ENCODE results near the gene GSDME.

Gene GSDME

GRCh38 chr7:24788961-24789576 lies 31.8 kb upstream of the GSDME start:
- Histone ChIP-seq H3K9me3 (ENCODE audit: insufficient read depth, low read depth, low read length) (peaks cover 13% of the 10 kb centered on the region), H3K27me3 (ENCODE audit: insufficient read depth, low read length) (no peaks in the 10 kb centered on the region), H3K9ac (ENCODE audit: low read depth, low read length) (no peak overlapping the region), H3K4me3 (ENCODE audit: low read length) (no peak overlapping the region), H3K36me3 (ENCODE audit: insufficient read depth, low read length) (no peaks in the 10 kb centered on the region), H3K27ac (ENCODE audit: low read depth, low read length) (no peak overlapping the region), H3K4me1 (ENCODE audit: insufficient read depth, low read length) (no peaks in the 10 kb centered on the region)
- 98% methylated on average over 10 of the region's 10 CpGs for WGBS

GRCh38 chr7:24788075-24788474 lies 30.8 kb upstream of the GSDME start:
- Histone ChIP-seq H3K27ac (ENCODE audit: low read depth, low read length) (no peak overlapping the region), H3K4me3 (ENCODE audit: low read length) (no peak overlapping the region), H3K9ac (ENCODE audit: low read depth, low read length) (no peak overlapping the region), H3K4me1 (ENCODE audit: insufficient read depth, low read length) (no peaks in the 10 kb centered on the region), H3K9me3 (ENCODE audit: insufficient read depth, low read depth, low read length) (peaks cover 14% of the 10 kb centered on the region), H3K27me3 (ENCODE audit: insufficient read depth, low read length) (no peaks in the 10 kb centered on the region), H3K36me3 (ENCODE audit: insufficient read depth, low read length) (no peaks in the 10 kb centered on the region)
- WGBS: 97% methylated on average over 9 of the region's 9 CpGs

GRCh38 chr7:24786941-24787340 lies 29.7 kb upstream of the GSDME start:
- Histone ChIP-seq H3K27ac (ENCODE audit: low read depth, low read length) (no peak overlapping the region), H3K9me3 (ENCODE audit: insufficient read depth, low read depth, low read length) (peaks cover 18% of the 10 kb centered on the region), H3K4me3 (ENCODE audit: low read length) (no peak overlapping the region), H3K36me3 (ENCODE audit: insufficient read depth, low read length) (no peaks in the 10 kb centered on the region), H3K4me1 (ENCODE audit: insufficient read depth, low read length) (no peaks in the 10 kb centered on the region), H3K9ac (ENCODE audit: low read depth, low read length) (no peak overlapping the region), H3K27me3 (ENCODE audit: insufficient read depth, low read length) (no peaks in the 10 kb centered on the region)
- 92% methylated on average over 5 of the region's 5 CpGs for WGBS

- Histone ChIP-seq H3K4me3 (ENCODE audit: low read length) (no peak overlapping the region), H3K9me3 (ENCODE audit: insufficient read depth, low read depth, low read length) (peaks cover 18% of the 10 kb centered on the region), H3K27me3 (ENCODE audit: insufficient read depth, low read length) (no peaks in the 10 kb centered on the region), H3K36me3 (ENCODE audit: insufficient read depth, low read length) (no peaks in the 10 kb centered on the region), H3K27ac (ENCODE audit: low read depth, low read length) (no peak overlapping the region), H3K9ac (ENCODE audit: low read depth, low read length) (no peak overlapping the region), H3K4me1 (ENCODE audit: insufficient read depth, low read length) (no peaks in the 10 kb centered on the region)
- WGBS: 92% methylated on average over 4 of the region's 4 CpGs
Observed at GRCh38 chr7:24786306-24786705, 29.0 kb upstream of the GSDME start.

- Histone ChIP-seq H3K9me3 (ENCODE audit: insufficient read depth, low read depth, low read length) (peaks cover 17% of the 10 kb centered on the region), H3K27me3 (ENCODE audit: insufficient read depth, low read length) (no peaks in the 10 kb centered on the region), H3K4me1 (ENCODE audit: insufficient read depth, low read length) (no peaks in the 10 kb centered on the region), H3K9ac (ENCODE audit: low read depth, low read length) (no peak overlapping the region), H3K27ac (ENCODE audit: low read depth, low read length) (no peak overlapping the region), H3K4me3 (ENCODE audit: low read length) (no peak overlapping the region), H3K36me3 (ENCODE audit: insufficient read depth, low read length) (no peaks in the 10 kb centered on the region)
- 94% methylated on average over 5 of the region's 5 CpGs for WGBS
Observed at GRCh38 chr7:24784277-24784676, 27.0 kb upstream of the GSDME start.

- H3K9me3 ChIP-seq (ENCODE audit: insufficient read depth, low read depth, low read length): peaks cover 12% of the 10 kb centered on the region
- no peaks in the 10 kb centered on the region for H3K27me3 ChIP-seq (ENCODE audit: insufficient read depth, low read length)
- no peak overlapping the region for H3K27ac ChIP-seq (ENCODE audit: low read depth, low read length)
- no peaks in the 10 kb centered on the region for H3K36me3 ChIP-seq (ENCODE audit: insufficient read depth, low read length)
- WGBS: 95% methylated on average over 2 of the region's 2 CpGs
- no peaks in the 10 kb centered on the region for H3K4me1 ChIP-seq (ENCODE audit: insufficient read depth, low read length)
- no peak overlapping the region for H3K9ac ChIP-seq (ENCODE audit: low read depth, low read length)
- H3K4me3 ChIP-seq (ENCODE audit: low read length): no peak overlapping the region
Observed at GRCh38 chr7:24783698-24784097, 26.4 kb upstream of the GSDME start.

- H3K27me3 ChIP-seq (ENCODE audit: insufficient read depth, low read length): no peaks in the 10 kb centered on the region
- no peaks in the 10 kb centered on the region for H3K36me3 ChIP-seq (ENCODE audit: insufficient read depth, low read length)
- H3K9ac ChIP-seq (ENCODE audit: low read depth, low read length): no peak overlapping the region
- 95% methylated on average over 4 of the region's 4 CpGs for WGBS
- no peaks in the 10 kb centered on the region for H3K4me1 ChIP-seq (ENCODE audit: insufficient read depth, low read length)
- H3K4me3 ChIP-seq (ENCODE audit: low read length): no peak overlapping the region
- H3K27ac ChIP-seq (ENCODE audit: low read depth, low read length): no peak overlapping the region
- H3K9me3 ChIP-seq (ENCODE audit: insufficient read depth, low read depth, low read length): peaks cover 5% of the 10 kb centered on the region; the same call in 1 of the 2 replicates
Observed at GRCh38 chr7:24781106-24781505, 23.8 kb upstream of the GSDME start.

- Histone ChIP-seq H3K9me3 (ENCODE audit: insufficient read depth, low read depth, low read length) (peaks cover 5% of the 10 kb centered on the region; the same call in 1 of the 2 replicates), H3K27ac (ENCODE audit: low read depth, low read length) (no peak overlapping the region), H3K4me3 (ENCODE audit: low read length) (no peak overlapping the region), H3K4me1 (ENCODE audit: insufficient read depth, low read length) (no peaks in the 10 kb centered on the region), H3K27me3 (ENCODE audit: insufficient read depth, low read length) (no peaks in the 10 kb centered on the region), H3K36me3 (ENCODE audit: insufficient read depth, low read length) (no peaks in the 10 kb centered on the region), H3K9ac (ENCODE audit: low read depth, low read length) (no peak overlapping the region)
- WGBS: 93% methylated on average over 2 of the region's 2 CpGs
Observed at GRCh38 chr7:24779283-24779655, 22.0 kb upstream of the GSDME start.

GRCh38 chr7:24778543-24779282 lies 21.4 kb upstream of the GSDME start:
- H3K27me3 ChIP-seq (ENCODE audit: insufficient read depth, low read length): no peaks in the 10 kb centered on the region
- H3K9me3 ChIP-seq (ENCODE audit: insufficient read depth, low read depth, low read length): peaks cover 5% of the 10 kb centered on the region; the same call in 1 of the 2 replicates
- H3K27ac ChIP-seq (ENCODE audit: low read depth, low read length): no peak overlapping the region
- H3K4me1 ChIP-seq (ENCODE audit: insufficient read depth, low read length): no peaks in the 10 kb centered on the region
- no peak overlapping the region for H3K4me3 ChIP-seq (ENCODE audit: low read length)
- H3K9ac ChIP-seq (ENCODE audit: low read depth, low read length): no peak overlapping the region
- no peaks in the 10 kb centered on the region for H3K36me3 ChIP-seq (ENCODE audit: insufficient read depth, low read length)
- WGBS: 92% methylated on average over 9 of the region's 9 CpGs

- 87% methylated on average over 3 of the region's 3 CpGs for WGBS
- Histone ChIP-seq H3K36me3 (ENCODE audit: insufficient read depth, low read length) (no peaks in the 10 kb centered on the region), H3K27me3 (ENCODE audit: insufficient read depth, low read length) (no peaks in the 10 kb centered on the region)
Observed at GRCh38 chr7:24777806-24778205, 20.5 kb upstream of the GSDME start.

GRCh38 chr7:24773646-24774045 lies 16.4 kb upstream of the GSDME start:
- H3K9me3 ChIP-seq (ENCODE audit: insufficient read depth, low read depth, low read length): no peaks in the 10 kb centered on the region
- no peak overlapping the region for H3K4me3 ChIP-seq (ENCODE audit: low read length)
- no peak overlapping the region for H3K9ac ChIP-seq (ENCODE audit: low read depth, low read length)
- no peaks in the 10 kb centered on the region for H3K27me3 ChIP-seq (ENCODE audit: insufficient read depth, low read length)
- H3K4me1 ChIP-seq (ENCODE audit: insufficient read depth, low read length): no peaks in the 10 kb centered on the region
- no peak overlapping the region for H3K27ac ChIP-seq (ENCODE audit: low read depth, low read length)
- H3K36me3 ChIP-seq (ENCODE audit: insufficient read depth, low read length): no peaks in the 10 kb centered on the region

More at GRCh38 chr7:24777806-24778205, 20.5 kb upstream of the GSDME start:
- Histone ChIP-seq H3K9ac (ENCODE audit: low read depth, low read length) (no peak overlapping the region), H3K9me3 (ENCODE audit: insufficient read depth, low read depth, low read length) (peaks cover under 1% of the 10 kb centered on the region; the same call in 1 of the 2 replicates), H3K4me3 (ENCODE audit: low read length) (no peak overlapping the region), H3K4me1 (ENCODE audit: insufficient read depth, low read length) (no peaks in the 10 kb centered on the region), H3K27ac (ENCODE audit: low read depth, low read length) (no peak overlapping the region)

All from HUES64 (cell line).